ENCODE measurements around the gene THOC5. TPM values are rescaled to one million over a fixed set of nuclear protein-coding genes. Genes with fewer than 3 reads are reported as not detected.

Gene THOC5
- total RNA-seq, 4 donors from 2014 or later, result 38.6 to 56.1 (median 48.6) TPM

GRCh38 chr22:29478326-29479276 is 75.0 kb downstream of the THOC5 start:
- WGBS, result 10% methylated on average over 21 of the region's 21 CpGs
- no peak for DNase-seq (ENCODE audit: extremely low spot score)
- Histone ChIP-seq H3K4me3 (no peak overlapping the region), H3K9me3 (peaks cover 0 to 4% (median 0%) of the 10 kb centered on the region in 4 donors), H3K4me1 (peaks cover 13 to 40% (median 28%) of the 10 kb centered on the region in 4 donors), H3K36me3 (no peaks in the 10 kb centered on the region), H3K27me3 (peaks cover 7 to 74% (median 36%) of the 10 kb centered on the region in 4 donors), H3K27ac (replicated peaks in 1 of 4) (no peak overlapping the region)
- TF ChIP-seq CTCF (IDR thresholded peaks at IDR 0.05), result no peak
- TF ChIP-seq POLR2A (IDR thresholded peaks at IDR 0.05; ENCODE audit: low read depth), result no peak
- TF ChIP-seq EP300 (IDR thresholded peaks at IDR 0.05), result no peak
- TF ChIP-seq POLR2AphosphoS5 (IDR thresholded peaks at IDR 0.05), result no peak
- intact Hi-C loops (cut with DNase I), result no loop called here

DNA sequence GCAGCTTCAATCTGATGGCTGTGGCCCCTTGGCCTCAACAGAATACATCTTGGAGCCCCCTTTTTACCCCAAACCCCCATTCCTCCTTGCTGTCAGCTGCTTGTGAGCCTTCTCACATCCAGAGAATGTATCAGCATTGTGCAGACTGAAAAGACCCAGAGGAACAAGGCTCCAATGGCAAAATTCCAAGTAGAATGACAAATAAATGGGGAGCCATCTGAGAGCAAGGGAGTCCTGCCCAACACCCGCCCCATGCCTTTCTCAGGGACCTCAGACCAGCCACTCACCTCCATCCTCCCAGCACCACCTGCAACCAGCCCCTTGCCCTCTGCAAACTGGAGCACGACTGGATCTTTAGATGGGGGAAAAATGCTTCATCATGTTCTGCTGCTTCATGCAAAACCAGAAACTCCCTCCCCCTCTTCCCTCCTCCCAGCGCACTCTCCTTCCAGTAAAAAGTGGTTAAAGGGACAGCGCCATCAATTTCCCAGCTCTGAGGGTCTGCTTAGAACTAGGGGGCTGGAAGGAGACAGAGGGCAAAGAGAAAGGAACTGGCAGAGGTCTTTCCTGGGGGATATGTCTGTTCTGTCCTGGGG is 75.7 kb downstream of the THOC5 start:
- Histone ChIP-seq H3K9me3 (peaks cover 0 to 4% (median 0%) of the 10 kb centered on the region in 4 donors), H3K4me3 (no peak overlapping the region), H3K36me3 (no peaks in the 10 kb centered on the region), H3K27me3 (peaks cover 7 to 68% (median 36%) of the 10 kb centered on the region in 4 donors), H3K4me1 (peaks cover 13 to 40% (median 28%) of the 10 kb centered on the region in 4 donors), H3K27ac (replicated peaks in 1 of 4) (no peak overlapping the region)
- TF ChIP-seq CTCF (IDR thresholded peaks at IDR 0.05) (no peak), POLR2AphosphoS5 (IDR thresholded peaks at IDR 0.05) (no peak), POLR2A (IDR thresholded peaks at IDR 0.05; ENCODE audit: low read depth) (no peak), EP300 (IDR thresholded peaks at IDR 0.05) (no peak)
- intact Hi-C loops (cut with DNase I), result no loop called here
- WGBS, result 27% methylated on average over 4 of the region's 4 CpGs
- no peak for DNase-seq (ENCODE audit: extremely low spot score)

DNA sequence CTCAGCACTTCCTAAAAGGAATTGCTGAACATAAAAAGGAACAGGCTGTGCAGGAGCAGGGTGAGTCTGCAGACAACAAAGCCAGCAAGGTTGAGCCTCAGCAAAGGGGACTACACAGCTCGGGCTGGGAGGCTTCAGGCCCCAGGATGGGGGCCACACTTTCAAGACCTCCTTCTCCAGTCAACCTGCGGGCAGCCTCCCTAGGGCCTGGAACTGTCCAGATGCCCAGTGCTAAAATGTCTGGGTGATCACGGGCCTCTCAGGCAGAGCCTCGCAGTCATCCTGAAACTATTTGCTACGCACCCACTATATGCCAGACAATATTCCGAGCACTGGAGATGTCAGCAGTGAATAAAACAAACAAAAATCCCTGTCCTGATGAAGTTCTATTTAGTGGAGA is 77.4 kb downstream of the THOC5 start:
- Histone ChIP-seq H3K4me3 (no peak overlapping the region), H3K27ac (replicated peaks in 1 of 4) (no peak overlapping the region), H3K9me3 (peaks cover 0 to 4% (median 0%) of the 10 kb centered on the region in 4 donors), H3K27me3 (peaks cover 6 to 60% (median 28%) of the 10 kb centered on the region in 4 donors), H3K4me1 (peaks cover 11 to 33% (median 22%) of the 10 kb centered on the region in 4 donors), H3K36me3 (no peaks in the 10 kb centered on the region)
- intact Hi-C loops (cut with DNase I), result no loop called here
- no peak for DNase-seq (ENCODE audit: extremely low spot score)
- 53% methylated on average over 6 of the region's 6 CpGs for WGBS
- TF ChIP-seq POLR2AphosphoS5 (IDR thresholded peaks at IDR 0.05), result no peak
- no peak for TF ChIP-seq POLR2A (IDR thresholded peaks at IDR 0.05; ENCODE audit: low read depth)
- no peak for TF ChIP-seq EP300 (IDR thresholded peaks at IDR 0.05)
- TF ChIP-seq CTCF (IDR thresholded peaks at IDR 0.05), result no peak

- Histone ChIP-seq H3K4me3 (no peak overlapping the region), H3K36me3 (no peaks in the 10 kb centered on the region), H3K27ac (replicated peaks in 1 of 4) (no peak overlapping the region), H3K4me1 (peaks cover 10 to 30% (median 19%) of the 10 kb centered on the region in 4 donors), H3K9me3 (peaks cover 0 to 2% (median 0%) of the 10 kb centered on the region in 4 donors), H3K27me3 (peaks cover under 1 to 59% (median 22%) of the 10 kb centered on the region in 4 donors)
- 87% methylated on average over 8 of the region's 8 CpGs for WGBS
- intact Hi-C loops (cut with DNase I), result no loop called here
- DNase-seq (ENCODE audit: extremely low spot score), result no peak
- no peak for TF ChIP-seq POLR2A (IDR thresholded peaks at IDR 0.05; ENCODE audit: low read depth)
- no peak for TF ChIP-seq EP300 (IDR thresholded peaks at IDR 0.05)
- no peak for TF ChIP-seq POLR2AphosphoS5 (IDR thresholded peaks at IDR 0.05)
- TF ChIP-seq CTCF (IDR thresholded peaks at IDR 0.05), result no peak
Measured at GRCh38 chr22:29475550-29475949, 78.0 kb downstream of the THOC5 start.

Measured in esophagus muscularis mucosa (tissue), 4 donors.